Large intestine (tissue), 12 donors: ENCODE results near the gene GNG11. TPM values are rescaled to one million over a fixed set of nuclear protein-coding genes. Genes with fewer than 3 reads are reported as not detected.

ENCODE experiments used
- DNase-seq, 2 donors: peaks; one replicate each; pipeline versions ENCODE4 v3.0.0 to v3.0.0-alpha.2; 2013
- H3K27ac ChIP-seq: one replicate; pipeline ENCODE4 v1.5.1; 2013; ENCODE audit warnings: low read length
- H3K27me3 ChIP-seq: 2 replicates; pipeline ENCODE4 v1.6.1; 2013; ENCODE audit warnings: low read length; ENCODE audit not compliant: control insufficient read depth, insufficient read depth
- H3K36me3 ChIP-seq: 2 replicates; pipeline ENCODE4 v1.6.1; 2013; ENCODE audit warnings: low read length; ENCODE audit not compliant: control insufficient read depth, insufficient read depth
- H3K4me1 ChIP-seq: one replicate; pipeline ENCODE4 v1.6.1; 2013; ENCODE audit warnings: low read length; ENCODE audit not compliant: control insufficient read depth, insufficient read depth
- H3K4me3 ChIP-seq: one replicate; pipeline ENCODE4 v1.5.1; 2013; ENCODE audit warnings: low read length
- H3K9me3 ChIP-seq: one replicate; pipeline ENCODE4 v1.6.1; 2013; ENCODE audit warnings: mild to moderate bottlenecking, low read depth, low read length, moderate library complexity; ENCODE audit not compliant: control insufficient read depth
- WGBS: methylation state at CpG from one replicate; pipeline ENCODE4 v1.1.5; 2013; ENCODE audit warnings: low lambda C conversion rate; ENCODE audit not compliant: insufficient coverage; 5-methylcytosine and 5-hydroxymethylcytosine counted together
- long read RNA-seq, 11 donors: transcript quantifications; one replicate each; lab custom pipeline, GENCODE V29; 2026
- polyA plus RNA-seq: library from polyadenylated mRNA; unstranded; fragments of 120-200 nt; gene quantifications from one replicate; pipeline ENCODE4 v1.2.1, GENCODE V29; 2013

GNG11 gene
- polyA plus RNA-seq, result 16.4 TPM
- long read RNA-seq, donor 1, transcript GNG11-201 (2 exons, 3,055 nt), result major isoform, 27 of 27 reads
- long read RNA-seq, donor 1, partial matches to known transcripts, result 0 of 27 reads
- long read RNA-seq, donor 1, other reads (novel, unspliced or antisense), result 0 of 27 reads
- long read RNA-seq, donor 2, transcript GNG11-201 (2 exons, 3,055 nt), result major isoform, 64 of 64 reads
- long read RNA-seq, donor 2, partial matches to known transcripts, result 0 of 64 reads
- long read RNA-seq, donor 2, other reads (novel, unspliced or antisense), result 0 of 64 reads
- long read RNA-seq, donor 3, transcript GNG11-201 (2 exons, 3,055 nt), result major isoform, 61 of 70 reads
- long read RNA-seq, donor 3, partial matches to known transcripts, result 9 of 70 reads
- long read RNA-seq, donor 3, other reads (novel, unspliced or antisense), result 0 of 70 reads
- long read RNA-seq, donor 4, transcript GNG11-201 (2 exons, 3,055 nt), result major isoform, 5 of 5 reads
- long read RNA-seq, donor 4, partial matches to known transcripts, result 0 of 5 reads
- long read RNA-seq, donor 4, other reads (novel, unspliced or antisense), result 0 of 5 reads
- long read RNA-seq, donor 5, transcript GNG11-201 (2 exons, 3,055 nt), result major isoform, 49 of 49 reads
- long read RNA-seq, donor 5, partial matches to known transcripts, result 0 of 49 reads
- long read RNA-seq, donor 5, other reads (novel, unspliced or antisense), result 0 of 49 reads
- long read RNA-seq, donor 6, transcript GNG11-201 (2 exons, 3,055 nt), result major isoform, 47 of 47 reads
- long read RNA-seq, donor 6, partial matches to known transcripts, result 0 of 47 reads
- long read RNA-seq, donor 6, other reads (novel, unspliced or antisense), result 0 of 47 reads
- long read RNA-seq, donor 7, transcript GNG11-201 (2 exons, 3,055 nt), result major isoform, 37 of 37 reads
- long read RNA-seq, donor 7, partial matches to known transcripts, result 0 of 37 reads
- long read RNA-seq, donor 7, other reads (novel, unspliced or antisense), result 0 of 37 reads
- long read RNA-seq, donor 8, transcript GNG11-201 (2 exons, 3,055 nt), result major isoform, 74 of 83 reads
- long read RNA-seq, donor 8, partial matches to known transcripts, result 9 of 83 reads
- long read RNA-seq, donor 8, other reads (novel, unspliced or antisense), result 0 of 83 reads
- long read RNA-seq, donor 9, transcript GNG11-201 (2 exons, 3,055 nt), result major isoform, 45 of 54 reads
- long read RNA-seq, donor 9, partial matches to known transcripts, result 9 of 54 reads
- long read RNA-seq, donor 9, other reads (novel, unspliced or antisense), result 0 of 54 reads
- long read RNA-seq, donor 10, transcript GNG11-201 (2 exons, 3,055 nt), result major isoform, 59 of 59 reads
- long read RNA-seq, donor 10, partial matches to known transcripts, result 0 of 59 reads
- long read RNA-seq, donor 10, other reads (novel, unspliced or antisense), result 0 of 59 reads
- long read RNA-seq, donor 11, transcript GNG11-201 (2 exons, 3,055 nt), result major isoform, 48 of 48 reads
- long read RNA-seq, donor 11, partial matches to known transcripts, result 0 of 48 reads
- long read RNA-seq, donor 11, other reads (novel, unspliced or antisense), result 0 of 48 reads

DNA sequence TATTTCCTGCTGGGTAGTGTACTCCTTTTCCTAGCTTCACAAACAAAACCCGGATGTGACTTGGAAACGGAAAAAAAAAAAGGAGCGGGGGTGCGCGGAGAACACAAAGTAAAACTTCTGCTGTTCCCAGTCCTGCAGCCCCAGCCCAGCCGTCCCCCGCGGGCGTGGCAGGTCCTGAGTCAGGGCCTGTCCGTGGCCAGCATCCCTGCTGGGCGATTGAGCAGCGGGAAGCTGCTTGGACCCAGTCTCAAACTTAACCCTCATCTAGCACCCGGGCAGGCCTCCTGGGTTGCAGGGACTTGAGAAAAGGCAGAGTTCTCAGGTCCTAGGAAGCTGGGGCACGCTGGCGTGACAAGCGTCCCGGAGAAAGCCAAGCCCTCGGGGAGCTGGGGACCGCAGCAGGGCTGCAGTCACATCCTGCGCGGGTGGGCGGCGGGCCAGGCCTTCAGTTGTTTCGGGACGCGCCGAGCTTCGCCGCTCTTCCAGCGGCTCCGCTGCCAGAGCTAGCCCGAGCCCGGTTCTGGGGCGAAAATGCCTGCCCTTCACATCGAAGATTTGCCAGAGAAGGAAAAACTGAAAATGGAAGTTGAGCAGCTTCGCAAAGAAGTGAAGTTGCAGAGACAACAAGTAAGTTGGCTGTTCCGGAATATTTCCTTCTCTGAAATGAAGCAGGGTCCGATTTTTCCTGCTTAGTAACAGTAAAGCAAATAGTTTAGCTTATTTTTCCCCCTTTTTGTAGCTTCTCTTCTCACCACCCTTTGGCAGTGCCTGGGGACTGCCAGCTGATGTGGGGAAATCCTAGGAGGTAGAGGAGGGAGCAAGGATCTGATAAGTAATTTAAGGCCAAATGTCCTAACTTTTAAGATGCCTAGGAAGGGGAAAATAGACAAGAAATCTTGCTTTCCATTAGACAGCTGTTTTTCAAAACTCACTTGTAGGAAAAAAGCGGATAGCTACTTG, at the start of gene GNG11:
Gene GNG11, plus strand, starts transcription at position 129 of the 960 bp plus-strand sequence. Its CDS starts 403 bp downstream, at position 532.
- no peaks in the 10 kb centered on the region for H3K4me1 ChIP-seq
- H3K27ac ChIP-seq, result peak within 1 kb of the TSS; percentile 58
- no peaks in the 10 kb centered on the region for H3K9me3 ChIP-seq
- peaks cover 3% of the 10 kb centered on the region for H3K27me3 ChIP-seq
- 36% methylated on average over 2 of the region's 39 CpGs for WGBS
- H3K4me3 ChIP-seq, result peak within 1 kb of the TSS; percentile 54
- DNase-seq, result peak; percentile 42 to 62
- no peaks in the 10 kb centered on the region for H3K36me3 ChIP-seq

GRCh38 chr7:93873998-93874574, 47.4 kb upstream of the GNG11 start:
- WGBS, result 40% methylated on average over 1 of the region's 1 CpG
- no peaks in the 10 kb centered on the region for H3K4me1 ChIP-seq
- no peaks in the 10 kb centered on the region for H3K9me3 ChIP-seq
- H3K36me3 ChIP-seq, result no peaks in the 10 kb centered on the region
- no peak overlapping the region for H3K4me3 ChIP-seq
- H3K27me3 ChIP-seq, result no peaks in the 10 kb centered on the region
- no peak for DNase-seq
- H3K27ac ChIP-seq, result no peak overlapping the region

- Histone ChIP-seq H3K27ac (no peak overlapping the region), H3K4me3 (no peak overlapping the region), H3K9me3 (no peaks in the 10 kb centered on the region), H3K27me3 (no peaks in the 10 kb centered on the region), H3K4me1 (no peaks in the 10 kb centered on the region), H3K36me3 (no peaks in the 10 kb centered on the region)
- WGBS, result 100% methylated on average over 1 of the region's 3 CpGs
- DNase-seq, result no peak
These were observed 43.8 kb upstream of the GNG11 start for GRCh38 chr7:93877742-93878141.

- Histone ChIP-seq H3K4me1 (no peaks in the 10 kb centered on the region), H3K27me3 (no peaks in the 10 kb centered on the region), H3K4me3 (no peak overlapping the region), H3K9me3 (no peaks in the 10 kb centered on the region), H3K27ac (no peak overlapping the region), H3K36me3 (no peaks in the 10 kb centered on the region)
- no peak for DNase-seq
These were observed 42.2 kb upstream of the GNG11 start for GRCh38 chr7:93879356-93879755.

- H3K9me3 ChIP-seq, result peaks cover 9% of the 10 kb centered on the region
- DNase-seq, result no peak
- H3K27ac ChIP-seq, result no peak overlapping the region
- H3K27me3 ChIP-seq, result no peaks in the 10 kb centered on the region
- no peaks in the 10 kb centered on the region for H3K36me3 ChIP-seq
- no peaks in the 10 kb centered on the region for H3K4me1 ChIP-seq
- no peak overlapping the region for H3K4me3 ChIP-seq
These were observed 39.1 kb upstream of the GNG11 start for GRCh38 chr7:93882468-93882867.

DNA sequence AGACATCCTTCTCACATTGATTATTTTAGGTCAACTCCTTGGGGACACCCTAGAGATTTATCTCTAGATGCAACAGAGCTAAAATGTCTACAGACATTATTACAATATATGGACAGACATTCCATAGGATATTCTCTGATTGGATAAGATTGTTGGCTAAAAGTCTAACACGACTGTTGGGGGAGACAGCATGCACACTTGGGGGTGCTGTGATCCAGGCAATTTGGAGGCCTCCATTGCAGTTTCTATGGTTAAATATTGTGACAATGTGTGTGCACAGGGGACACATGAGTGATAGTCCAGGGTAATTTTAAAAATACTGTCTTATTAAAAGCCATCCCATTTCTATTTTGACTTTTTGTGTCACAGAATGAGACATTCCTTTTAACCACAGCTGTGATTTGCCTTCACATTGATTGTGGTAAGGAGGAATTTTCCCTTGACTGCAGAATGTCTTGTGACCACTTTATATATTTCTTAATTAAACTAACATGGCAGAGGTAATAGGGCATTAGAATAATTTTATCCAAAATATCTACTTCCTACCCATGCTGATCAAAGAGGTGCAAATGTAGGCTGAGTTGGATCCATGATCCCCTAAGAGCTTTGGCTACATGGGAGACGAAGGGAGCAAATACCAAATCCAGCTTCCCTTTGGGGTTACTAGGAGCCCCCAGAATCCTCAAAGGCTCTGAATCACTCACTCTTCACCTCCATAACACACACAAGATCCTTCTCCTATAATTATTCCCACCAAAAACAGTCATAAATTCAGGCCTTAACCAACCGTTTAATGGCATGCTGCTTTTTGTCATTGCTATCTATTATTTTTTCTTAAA, 38.2 kb upstream of the GNG11 start:
- no peaks in the 10 kb centered on the region for H3K36me3 ChIP-seq
- H3K27me3 ChIP-seq, result no peaks in the 10 kb centered on the region
- H3K9me3 ChIP-seq, result peaks cover 9% of the 10 kb centered on the region
- no peak for DNase-seq
- no peaks in the 10 kb centered on the region for H3K4me1 ChIP-seq
- WGBS, result no CpG with 5 or more reads among the region's 3 CpGs
- no peak overlapping the region for H3K4me3 ChIP-seq
- H3K27ac ChIP-seq, result no peak overlapping the region

DNA sequence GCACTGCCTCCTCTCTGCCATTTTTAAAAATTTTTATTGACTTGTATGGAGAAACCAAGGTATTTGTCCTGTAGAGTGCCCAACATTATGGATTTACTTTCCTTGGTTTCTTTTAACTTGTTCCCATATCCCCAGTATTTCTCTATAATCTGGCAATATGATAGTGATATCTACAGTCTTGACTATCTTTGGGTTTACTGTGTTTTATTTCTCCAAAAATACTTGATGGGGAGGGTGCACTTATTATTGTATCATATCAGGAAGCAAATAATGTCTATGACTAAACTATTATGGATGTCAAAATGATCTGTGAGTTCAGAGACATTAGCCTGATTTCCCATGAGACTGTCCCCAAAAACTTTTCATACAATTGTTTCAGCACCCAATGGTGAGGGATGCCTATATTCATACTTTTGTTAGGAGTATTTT, 37.6 kb upstream of the GNG11 start:
- H3K9me3 ChIP-seq, result peaks cover 9% of the 10 kb centered on the region
- no peak overlapping the region for H3K4me3 ChIP-seq
- no peak for DNase-seq
- H3K27ac ChIP-seq, result no peak overlapping the region
- H3K36me3 ChIP-seq, result no peaks in the 10 kb centered on the region
- peaks cover 1% of the 10 kb centered on the region for H3K27me3 ChIP-seq
- no peaks in the 10 kb centered on the region for H3K4me1 ChIP-seq

DNA sequence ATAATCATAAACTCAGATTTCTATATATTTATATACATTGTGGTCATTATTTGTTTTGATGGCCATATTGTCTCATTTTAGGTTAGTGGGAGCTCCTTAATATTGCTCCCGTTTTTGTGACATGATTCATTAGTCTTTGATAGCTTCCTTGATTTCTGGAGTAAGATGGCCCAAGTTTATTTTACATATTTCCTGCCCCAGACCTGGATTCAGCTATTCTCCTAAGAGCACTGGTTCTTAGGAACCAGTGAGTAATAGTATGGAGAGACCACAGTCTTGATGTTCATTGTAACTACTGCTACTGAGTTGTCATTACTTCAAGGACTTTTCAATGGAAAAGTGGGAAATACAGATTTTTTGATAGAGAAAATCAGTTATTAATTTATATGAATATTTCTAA, 37.0 kb upstream of the GNG11 start:
- H3K4me3 ChIP-seq, result no peak overlapping the region

More for the DNA sequence above, 37.0 kb upstream of the GNG11 start:
- Histone ChIP-seq H3K27ac (no peak overlapping the region), H3K9me3 (peaks cover 9% of the 10 kb centered on the region), H3K27me3 (peaks cover 2% of the 10 kb centered on the region), H3K4me1 (no peaks in the 10 kb centered on the region), H3K36me3 (no peaks in the 10 kb centered on the region)
- no CpG with 5 or more reads among the region's 1 CpG for WGBS
- DNase-seq, result no peak
